Astrocyte (in vitro differentiated cells and primary cell): ENCODE results near the gene NOX4. TPM values are rescaled to one million over a fixed set of nuclear protein-coding genes. Genes with fewer than 3 reads are reported as not detected.
"Not testable (repeated sequence)": the region's sequence is repeated elsewhere in the genome, so short reads cannot be mapped to it uniquely, and the experiment has no call there.

ENCODE experiments used
- DNase-seq: peaks from one replicate; pipeline ENCODE4 v3.0.0-alpha.2; 2010; ENCODE audit warnings: low read depth
- FAIRE-seq: peaks from 2 replicates; lab custom pipeline; 2011; peaks lifted over from hg19 to GRCh38; lab: Jason Lieb, UNC
- H2AFZ ChIP-seq: 2 replicates; pipeline ENCODE4 v1.6.0; 2012; ENCODE audit warnings: low read depth, low read length, inconsistent platforms
- H3K27ac ChIP-seq: 2 replicates; pipeline ENCODE4 v1.5.1; 2011; ENCODE audit warnings: low read depth, low read length, inconsistent platforms
- H3K27me3 ChIP-seq: 2 replicates; pipeline ENCODE4 v1.6.0; 2011; ENCODE audit warnings: low read length, inconsistent platforms; ENCODE audit not compliant: insufficient read depth
- H3K36me3 ChIP-seq: 2 replicates; pipeline ENCODE4 v1.5.1; 2011; ENCODE audit warnings: low read length, inconsistent platforms; ENCODE audit not compliant: insufficient read depth
- H3K4me1 ChIP-seq: 2 replicates; pipeline ENCODE4 v1.5.1; 2011; ENCODE audit warnings: low read length, inconsistent platforms; ENCODE audit not compliant: insufficient read depth
- H3K4me2 ChIP-seq: 2 replicates; pipeline ENCODE4 v1.6.0; 2012; ENCODE audit warnings: low read length, inconsistent platforms
- H3K4me3 ChIP-seq: 2 replicates; pipeline ENCODE4 v1.5.1; 2011; ENCODE audit warnings: low read depth, mild to moderate bottlenecking, low read length, inconsistent platforms; ENCODE audit not compliant: insufficient read depth
- H3K79me2 ChIP-seq: 2 replicates; pipeline ENCODE4 v1.6.0; 2012; ENCODE audit warnings: mild to moderate bottlenecking, low read length, inconsistent platforms; ENCODE audit not compliant: insufficient read depth
- H3K9ac ChIP-seq: 2 replicates; pipeline ENCODE4 v1.6.0; 2012; ENCODE audit warnings: mild to moderate bottlenecking, low read length, inconsistent platforms
- H3K9me3 ChIP-seq: 2 replicates; pipeline ENCODE4 v1.5.1; 2012; ENCODE audit warnings: low read depth, mild to moderate bottlenecking, low read length, inconsistent platforms; ENCODE audit not compliant: insufficient read depth
- H4K20me1 ChIP-seq: 2 replicates; pipeline ENCODE4 v1.6.0; 2012; ENCODE audit warnings: low read length, inconsistent platforms; ENCODE audit not compliant: insufficient read depth
- H3K27ac Mint-ChIP-seq: one replicate; pipeline ENCODE4 v1.8.0; 2021; ENCODE audit warnings: mild to moderate bottlenecking, mixed read lengths; ENCODE audit not compliant: unreplicated experiment
- H3K27me3 Mint-ChIP-seq: one replicate; pipeline ENCODE4 v1.8.0; 2021; ENCODE audit warnings: low read depth, mixed read lengths; ENCODE audit not compliant: unreplicated experiment
- H3K36me3 Mint-ChIP-seq: one replicate; pipeline ENCODE4 v1.8.0; 2021; ENCODE audit warnings: low read depth, mixed read lengths; ENCODE audit not compliant: unreplicated experiment
- H3K4me1 Mint-ChIP-seq: one replicate; pipeline ENCODE4 v1.8.0; 2021; ENCODE audit warnings: low read depth, mixed read lengths; ENCODE audit not compliant: unreplicated experiment
- H3K4me3 Mint-ChIP-seq: one replicate; pipeline ENCODE4 v1.8.0; 2021; ENCODE audit warnings: mild to moderate bottlenecking, moderate library complexity, mixed read lengths; ENCODE audit not compliant: unreplicated experiment
- H3K9me3 Mint-ChIP-seq: one replicate; pipeline ENCODE4 v1.8.0; 2021; ENCODE audit warnings: mild to moderate bottlenecking, mixed read lengths; ENCODE audit not compliant: unreplicated experiment
- EZH2 ChIP-seq: IDR thresholded peaks from 2 replicates; pipeline ENCODE4 v1.6.1; 2012; ENCODE audit warnings: mild to moderate bottlenecking, low read length, inconsistent platforms; ENCODE audit not compliant: insufficient read depth
- total RNA-seq: library from RNA; stranded (reverse); gene quantifications from 2 replicates; pipeline ENCODE4 v1.2.1, GENCODE V29; 2021
- TF ChIP-seq, protein P1 (sequence below): IDR thresholded peaks from 2 replicates; pipeline ENCODE4 v1.5.1; 2011; ENCODE audit warnings: low read depth, mild to moderate bottlenecking, inconsistent platforms, low read length, moderate library complexity; ENCODE audit not compliant: insufficient read depth

NOX4 gene
- total RNA-seq, 1 donor from 2014 or later, result 36.5 TPM

DNA sequence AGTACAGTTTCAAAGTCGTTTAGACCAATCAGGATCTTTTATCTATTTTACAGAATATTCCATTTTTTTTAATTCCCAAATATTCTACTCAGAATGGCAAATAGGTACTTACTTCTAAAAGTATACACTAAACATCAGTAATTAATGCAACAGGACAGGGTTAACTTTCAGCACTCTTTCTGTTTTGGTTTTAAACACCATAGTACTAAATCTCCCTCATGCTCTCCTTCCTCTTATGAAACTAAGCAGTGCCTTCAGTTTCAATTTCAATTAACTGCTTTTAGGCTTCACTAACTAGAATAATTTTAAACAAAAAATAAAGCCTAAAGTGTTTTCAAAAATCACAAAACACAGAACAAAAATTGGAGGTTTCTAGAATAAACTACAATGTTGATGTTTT, 57.9 kb downstream of the NOX4 start:
- no peaks in the 10 kb centered on the region for H3K27me3 Mint-ChIP-seq
- Histone ChIP-seq H3K9ac (no peak overlapping the region), H3K4me1 (no peaks in the 10 kb centered on the region), H3K9me3 (no peaks in the 10 kb centered on the region), H3K36me3 (peaks cover 8% of the 10 kb centered on the region), H3K79me2 (no peaks in the 10 kb centered on the region), H3K27ac (no peak overlapping the region), H3K4me3 (no peak overlapping the region), H4K20me1 (no peaks in the 10 kb centered on the region), H2AFZ (no peak overlapping the region), H3K4me2 (no peak overlapping the region), H3K27me3 (no peaks in the 10 kb centered on the region)
- no peak overlapping the region for H3K4me3 Mint-ChIP-seq
- FAIRE-seq (no peak), DNase-seq (no peak)
- H3K36me3 Mint-ChIP-seq, result peaks cover 11% of the 10 kb centered on the region
- H3K27ac Mint-ChIP-seq, result no peak overlapping the region
- TF ChIP-seq, protein P1, sequence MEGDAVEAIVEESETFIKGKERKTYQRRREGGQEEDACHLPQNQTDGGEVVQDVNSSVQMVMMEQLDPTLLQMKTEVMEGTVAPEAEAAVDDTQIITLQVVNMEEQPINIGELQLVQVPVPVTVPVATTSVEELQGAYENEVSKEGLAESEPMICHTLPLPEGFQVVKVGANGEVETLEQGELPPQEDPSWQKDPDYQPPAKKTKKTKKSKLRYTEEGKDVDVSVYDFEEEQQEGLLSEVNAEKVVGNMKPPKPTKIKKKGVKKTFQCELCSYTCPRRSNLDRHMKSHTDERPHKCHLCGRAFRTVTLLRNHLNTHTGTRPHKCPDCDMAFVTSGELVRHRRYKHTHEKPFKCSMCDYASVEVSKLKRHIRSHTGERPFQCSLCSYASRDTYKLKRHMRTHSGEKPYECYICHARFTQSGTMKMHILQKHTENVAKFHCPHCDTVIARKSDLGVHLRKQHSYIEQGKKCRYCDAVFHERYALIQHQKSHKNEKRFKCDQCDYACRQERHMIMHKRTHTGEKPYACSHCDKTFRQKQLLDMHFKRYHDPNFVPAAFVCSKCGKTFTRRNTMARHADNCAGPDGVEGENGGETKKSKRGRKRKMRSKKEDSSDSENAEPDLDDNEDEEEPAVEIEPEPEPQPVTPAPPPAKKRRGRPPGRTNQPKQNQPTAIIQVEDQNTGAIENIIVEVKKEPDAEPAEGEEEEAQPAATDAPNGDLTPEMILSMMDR, result no peak
- no peak for TF ChIP-seq EZH2
- H3K9me3 Mint-ChIP-seq, result peaks cover under 1% of the 10 kb centered on the region
- H3K4me1 Mint-ChIP-seq, result peaks cover 6% of the 10 kb centered on the region

DNA sequence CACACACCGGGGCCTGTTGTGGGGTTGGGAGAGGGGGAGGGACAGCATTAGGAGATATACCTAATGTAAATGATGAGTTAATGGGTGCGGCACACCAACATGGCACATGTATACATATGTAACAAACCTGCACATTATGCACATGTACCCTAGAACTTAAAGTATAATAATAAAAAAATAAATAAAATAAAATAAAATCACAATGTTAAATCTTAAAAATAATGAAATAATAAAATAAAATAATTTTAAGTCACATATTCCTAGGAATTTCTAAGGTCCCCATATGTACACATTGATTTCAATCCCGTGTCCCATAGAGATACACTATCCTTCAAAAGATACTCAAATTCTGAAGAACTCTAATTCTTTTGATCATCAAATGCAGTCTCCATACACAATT, 59.0 kb downstream of the NOX4 start:
- FAIRE-seq, H4K20me1 ChIP-seq, H3K9me3 Mint-ChIP-seq: not testable (repeated sequence)

DNA sequence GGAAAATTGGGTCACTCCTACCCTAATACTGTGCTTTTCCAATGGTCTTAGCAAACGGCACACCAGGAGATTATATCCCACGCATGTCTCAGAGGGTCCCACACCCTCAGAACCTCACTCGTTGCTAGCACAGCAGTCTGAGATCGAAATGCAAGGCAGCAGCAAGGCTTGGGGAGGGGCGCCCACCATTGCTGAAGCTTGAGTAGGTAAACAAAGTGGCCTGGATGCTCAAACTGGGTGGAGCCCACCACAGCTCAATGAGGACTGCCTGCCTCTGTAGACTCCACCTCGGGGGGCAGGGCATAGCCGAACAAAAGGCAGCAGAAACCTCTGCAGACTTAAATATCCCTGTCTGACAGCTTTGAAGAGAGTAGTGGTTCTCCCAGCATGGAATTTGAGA, 64.7 kb downstream of the NOX4 start:
- H3K4me2 ChIP-seq, H3K9me3 ChIP-seq, H2AFZ ChIP-seq, H3K27me3 Mint-ChIP-seq, H3K4me1 Mint-ChIP-seq, H3K27me3 ChIP-seq, H3K27ac ChIP-seq, H3K9me3 Mint-ChIP-seq, FAIRE-seq, DNase-seq, H3K4me1 ChIP-seq, H3K4me3 Mint-ChIP-seq, H4K20me1 ChIP-seq, H3K79me2 ChIP-seq, H3K36me3 ChIP-seq, H3K9ac ChIP-seq, H3K27ac Mint-ChIP-seq, H3K4me3 ChIP-seq: not testable (repeated sequence)
- peaks cover 29% of the 10 kb centered on the region for H3K36me3 Mint-ChIP-seq

More for the DNA sequence above, 59.0 kb downstream of the NOX4 start:
- H3K4me1 Mint-ChIP-seq, H3K4me2 ChIP-seq, H3K9me3 ChIP-seq, H3K4me1 ChIP-seq, H3K4me3 Mint-ChIP-seq, H2AFZ ChIP-seq, H3K27me3 ChIP-seq, H3K27me3 Mint-ChIP-seq, H3K27ac Mint-ChIP-seq, H3K27ac ChIP-seq, H3K36me3 ChIP-seq, DNase-seq, H3K4me3 ChIP-seq, H3K9ac ChIP-seq, H3K79me2 ChIP-seq: not testable (repeated sequence)
- peaks cover 20% of the 10 kb centered on the region for H3K36me3 Mint-ChIP-seq

DNA sequence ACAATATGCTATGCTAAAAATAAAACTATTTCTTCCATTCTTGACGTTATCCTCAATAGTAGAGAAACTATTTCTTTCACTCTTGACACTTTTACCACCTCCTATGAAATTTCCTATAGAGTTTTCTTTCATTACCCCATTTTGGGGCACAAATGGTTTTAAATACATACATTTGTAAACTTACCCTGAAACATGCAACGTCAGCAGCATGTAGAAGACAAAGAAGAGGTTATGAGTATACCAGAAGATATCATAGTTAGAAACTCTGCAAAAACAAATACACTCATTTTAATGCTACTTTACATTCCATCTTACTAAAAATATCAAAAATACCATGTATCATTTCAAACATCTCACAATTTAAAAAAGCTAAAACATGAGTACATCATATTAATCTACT, 69.5 kb downstream of the NOX4 start:
- Histone ChIP-seq H3K9me3 (no peaks in the 10 kb centered on the region), H3K4me1 (no peaks in the 10 kb centered on the region), H3K9ac (no peak overlapping the region), H3K27me3 (no peaks in the 10 kb centered on the region), H3K4me2 (no peak overlapping the region), H4K20me1 (no peaks in the 10 kb centered on the region), H3K4me3 (no peak overlapping the region), H3K79me2 (no peaks in the 10 kb centered on the region), H3K27ac (no peak overlapping the region), H2AFZ (no peak overlapping the region), H3K36me3 (peaks cover 5% of the 10 kb centered on the region)
- no peak overlapping the region for H3K4me3 Mint-ChIP-seq
- H3K4me1 Mint-ChIP-seq, result no peaks in the 10 kb centered on the region
- TF ChIP-seq, protein P1, result no peak
- no peak for TF ChIP-seq EZH2
- no peaks in the 10 kb centered on the region for H3K9me3 Mint-ChIP-seq
- no peaks in the 10 kb centered on the region for H3K27me3 Mint-ChIP-seq
- H3K36me3 Mint-ChIP-seq, result peaks cover 10% of the 10 kb centered on the region
- FAIRE-seq, result no peak
- no peak for DNase-seq
- no peak overlapping the region for H3K27ac Mint-ChIP-seq
